LHCN-M2 (cell line): ENCODE results near the gene THUMPD3. TPM values are rescaled to one million over a fixed set of nuclear protein-coding genes. Genes with fewer than 3 reads are reported as not detected.

Source experiments
- DNase-seq: peaks from one replicate; pipeline ENCODE4 v3.0.0-alpha.2; 2012; ENCODE audit warnings: low read depth
- total RNA-seq: library from RNA; depleted of rRNA; stranded (reverse); fragments of >200 nt; gene quantifications from 2 replicates; pipeline ENCODE4 v1.2.3, GENCODE V29; 2014; rRNA removed

The THUMPD3 gene
- total RNA-seq, 1 experiment from 2014 or later = 55.0 TPM

- DNase-seq = peak; percentile 34
Measured at GRCh38 chr3:9420850-9421549, 58.1 kb downstream of the THUMPD3 start.

GRCh38 chr3:9422712-9423424, 60.0 kb downstream of the THUMPD3 start:
- DNase-seq = peak; percentile 94

- no peak for DNase-seq
Measured at GRCh38 chr3:9428411-9428810, 65.6 kb downstream of the THUMPD3 start.

GRCh38 chr3:9430733-9431132, 67.9 kb downstream of the THUMPD3 start:
- DNase-seq = no peak

GRCh38 chr3:9433627-9434521, 71.0 kb downstream of the THUMPD3 start:
- DNase-seq = no peak

- DNase-seq = no peak
Measured at GRCh38 chr3:9435316-9435715, 72.5 kb downstream of the THUMPD3 start.

Other genes with a start within 250 kb of the THUMPD3 start
- 0.86 and 1.5 TPM in 2 replicates for gene SRGAP3, start 113.4 kb upstream of the THUMPD3 start, total RNA-seq
- gene SETD5, start 34.6 kb downstream of the THUMPD3 start, total RNA-seq = 51.2 and 51.8 TPM in 2 replicates
- not detected in 2 replicates for gene LHFPL4, start 190.8 kb downstream of the THUMPD3 start, total RNA-seq